Measurements from ENCODE around the gene CTIF. TPM values are rescaled to one million over a fixed set of nuclear protein-coding genes. Genes with fewer than 3 reads are reported as not detected.

CTIF gene
- total and polyA plus RNA-seq, 2 donors (not counting 1 experiment from before 2014, with no cell fraction given), result 27.2 to 28.1 TPM

DNA sequence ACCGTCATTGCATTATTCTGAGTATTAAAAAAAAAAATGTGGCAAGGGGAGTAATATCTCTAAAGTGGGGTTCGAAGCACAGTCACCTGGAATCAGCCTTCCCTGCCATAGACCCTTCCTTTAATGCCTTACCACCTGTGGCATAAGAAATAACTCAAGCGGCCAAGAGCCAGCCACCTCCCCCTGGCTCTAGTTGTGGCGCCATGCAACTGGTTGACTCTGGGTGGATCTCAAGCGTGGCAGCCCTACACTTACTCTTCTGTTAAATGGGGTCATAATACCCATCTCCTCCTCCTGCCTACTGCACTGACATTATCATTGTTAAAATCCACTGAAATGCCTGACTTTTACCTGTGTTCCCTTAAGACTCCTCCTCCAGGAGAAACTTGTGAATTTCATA lies 236.1 kb downstream of the CTIF start:
- H4K20me1 ChIP-seq (ENCODE audit: control insufficient read depth, extremely low read depth, insufficient read depth, low read length), result no peaks in the 10 kb centered on the region
- H3K4me3 ChIP-seq (replicated peaks in 1 of 4; ENCODE audit: control extremely low read depth in 1 of 4, insufficient read depth in 1 of 4, low read depth in 3 of 4, low read length in 4 of 4), result no peak overlapping the region
- peaks cover 5% of the 10 kb centered on the region for H3K4me1 ChIP-seq (ENCODE audit: control insufficient read depth, extremely low read depth, insufficient read depth, low read length)
- DNase-seq (ENCODE audit: low read depth in 2 of 2), result no peak
- no peaks in the 10 kb centered on the region for H3K79me2 ChIP-seq (ENCODE audit: control insufficient read depth, insufficient read depth, low read length)
- H3K27me3 ChIP-seq (ENCODE audit: control insufficient read depth, insufficient read depth, low read length), result no peaks in the 10 kb centered on the region
- no peak overlapping the region for H3K4me2 ChIP-seq (ENCODE audit: extremely low read depth, insufficient read depth, low read length)
- TF ChIP-seq, protein P1, sequence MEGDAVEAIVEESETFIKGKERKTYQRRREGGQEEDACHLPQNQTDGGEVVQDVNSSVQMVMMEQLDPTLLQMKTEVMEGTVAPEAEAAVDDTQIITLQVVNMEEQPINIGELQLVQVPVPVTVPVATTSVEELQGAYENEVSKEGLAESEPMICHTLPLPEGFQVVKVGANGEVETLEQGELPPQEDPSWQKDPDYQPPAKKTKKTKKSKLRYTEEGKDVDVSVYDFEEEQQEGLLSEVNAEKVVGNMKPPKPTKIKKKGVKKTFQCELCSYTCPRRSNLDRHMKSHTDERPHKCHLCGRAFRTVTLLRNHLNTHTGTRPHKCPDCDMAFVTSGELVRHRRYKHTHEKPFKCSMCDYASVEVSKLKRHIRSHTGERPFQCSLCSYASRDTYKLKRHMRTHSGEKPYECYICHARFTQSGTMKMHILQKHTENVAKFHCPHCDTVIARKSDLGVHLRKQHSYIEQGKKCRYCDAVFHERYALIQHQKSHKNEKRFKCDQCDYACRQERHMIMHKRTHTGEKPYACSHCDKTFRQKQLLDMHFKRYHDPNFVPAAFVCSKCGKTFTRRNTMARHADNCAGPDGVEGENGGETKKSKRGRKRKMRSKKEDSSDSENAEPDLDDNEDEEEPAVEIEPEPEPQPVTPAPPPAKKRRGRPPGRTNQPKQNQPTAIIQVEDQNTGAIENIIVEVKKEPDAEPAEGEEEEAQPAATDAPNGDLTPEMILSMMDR (conservative IDR thresholded peaks at IDR 0.05 in 1 of 2, IDR thresholded peaks at IDR 0.05 in 1 of 2; ENCODE audit: low read depth in 1 of 2, low read length in 2 of 2), result no peak
- TF ChIP-seq EZH2 (IDR thresholded peaks at IDR 0.05; ENCODE audit: low read length, missing control alignments), result no peak
- H3K9me3 ChIP-seq (ENCODE audit: control insufficient read depth, insufficient read depth, low read depth, low read length), result no peaks in the 10 kb centered on the region
- no peak overlapping the region for H3K27ac ChIP-seq (ENCODE audit: insufficient read depth, low read length)
- H2AFZ ChIP-seq (ENCODE audit: low read length), result no peak overlapping the region
- no peak overlapping the region for H3K9ac ChIP-seq (ENCODE audit: insufficient read depth, low read length)
- peaks cover 3% of the 10 kb centered on the region for H3K36me3 ChIP-seq (ENCODE audit: control insufficient read depth, insufficient read depth, low read length)

DNA sequence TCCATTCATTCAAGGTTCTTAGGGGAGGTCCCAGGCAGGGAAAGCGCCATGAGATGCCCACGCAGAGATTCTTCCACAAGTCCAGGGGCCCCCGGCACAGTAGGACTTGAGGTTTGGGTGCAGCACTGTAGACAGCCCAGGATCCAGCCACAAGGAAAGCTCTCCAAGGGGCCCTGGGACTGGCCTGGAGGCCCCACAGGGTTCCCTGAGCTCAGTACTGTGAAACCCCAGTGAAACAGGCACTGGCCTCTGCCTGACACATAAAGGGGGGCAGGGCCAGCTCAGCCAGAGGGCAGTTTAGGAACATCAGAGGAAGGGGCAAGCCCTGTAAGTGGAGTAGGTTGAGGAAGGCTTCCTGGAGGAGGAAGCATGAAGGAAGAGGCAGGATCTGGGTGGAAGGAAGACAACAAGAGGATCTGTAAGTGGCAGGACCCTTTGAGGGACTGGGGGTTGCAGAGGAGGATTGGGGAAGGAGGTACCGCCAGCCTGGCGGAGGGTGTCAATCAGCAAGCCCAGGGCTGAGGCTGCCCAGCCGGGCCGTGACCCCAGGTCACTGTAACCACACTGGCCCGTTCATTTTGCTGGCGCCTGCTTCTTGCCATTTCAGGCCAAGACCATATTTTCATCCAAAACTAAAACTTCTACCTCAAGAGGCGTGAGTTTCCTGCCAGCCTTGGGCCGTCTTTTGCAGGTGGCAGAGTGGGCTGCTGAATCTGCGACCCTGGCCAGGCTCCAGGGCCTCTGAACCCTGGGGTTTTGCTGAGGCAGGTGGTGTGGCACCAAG lies 236.7 kb downstream of the CTIF start:
- TF ChIP-seq, protein P1 (conservative IDR thresholded peaks at IDR 0.05 in 1 of 2, IDR thresholded peaks at IDR 0.05 in 1 of 2; ENCODE audit: low read depth in 1 of 2, low read length in 2 of 2), result no peak
- TF ChIP-seq EZH2 (IDR thresholded peaks at IDR 0.05; ENCODE audit: low read length, missing control alignments), result no peak
- H3K4me1 ChIP-seq (ENCODE audit: control insufficient read depth, extremely low read depth, insufficient read depth, low read length), result peaks cover 7% of the 10 kb centered on the region

DNA sequence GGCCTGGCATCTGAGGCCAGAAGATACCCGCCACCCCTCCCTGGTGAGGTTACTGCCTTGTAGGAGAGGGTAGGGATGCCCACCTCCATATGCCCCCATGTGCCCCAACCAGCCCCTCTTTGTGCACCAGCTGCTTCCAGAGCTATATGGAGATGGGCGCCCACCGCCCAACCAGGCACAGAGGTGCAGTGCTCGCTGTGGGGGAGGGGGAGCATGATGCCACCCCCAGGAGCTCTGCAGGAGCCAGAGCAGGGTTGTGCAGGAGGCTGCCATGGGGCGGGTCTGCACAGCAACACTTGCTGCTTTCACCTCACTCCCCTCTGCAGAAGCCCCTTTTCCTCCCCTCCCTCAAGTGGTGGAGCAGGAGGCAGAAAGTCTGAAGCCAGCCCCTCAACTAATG lies 237.3 kb downstream of the CTIF start:
- Histone ChIP-seq H3K36me3 (ENCODE audit: control insufficient read depth, insufficient read depth, low read length) (peaks cover 3% of the 10 kb centered on the region), H3K79me2 (ENCODE audit: control insufficient read depth, insufficient read depth, low read length) (no peaks in the 10 kb centered on the region), H3K4me2 (ENCODE audit: extremely low read depth, insufficient read depth, low read length) (no peak overlapping the region), H2AFZ (ENCODE audit: low read length) (no peak overlapping the region), H4K20me1 (ENCODE audit: control insufficient read depth, extremely low read depth, insufficient read depth, low read length) (no peaks in the 10 kb centered on the region), H3K4me3 (replicated peaks in 1 of 4; ENCODE audit: control extremely low read depth in 1 of 4, insufficient read depth in 1 of 4, low read depth in 3 of 4, low read length in 4 of 4) (no peak overlapping the region), H3K27ac (ENCODE audit: insufficient read depth, low read length) (no peak overlapping the region), H3K9me3 (ENCODE audit: control insufficient read depth, insufficient read depth, low read depth, low read length) (no peaks in the 10 kb centered on the region), H3K9ac (ENCODE audit: insufficient read depth, low read length) (no peak overlapping the region), H3K27me3 (ENCODE audit: control insufficient read depth, insufficient read depth, low read length) (no peaks in the 10 kb centered on the region), H3K4me1 (ENCODE audit: control insufficient read depth, extremely low read depth, insufficient read depth, low read length) (peaks cover 11% of the 10 kb centered on the region)
- no peak for DNase-seq (ENCODE audit: low read depth in 2 of 2)
- TF ChIP-seq, protein P1 (conservative IDR thresholded peaks at IDR 0.05 in 1 of 2, IDR thresholded peaks at IDR 0.05 in 1 of 2; ENCODE audit: low read depth in 1 of 2, low read length in 2 of 2), result no peak
- TF ChIP-seq EZH2 (IDR thresholded peaks at IDR 0.05; ENCODE audit: low read length, missing control alignments), result no peak

More for the DNA sequence above, 236.7 kb downstream of the CTIF start:
- no peaks in the 10 kb centered on the region for H3K9me3 ChIP-seq (ENCODE audit: control insufficient read depth, insufficient read depth, low read depth, low read length)
- H3K4me2 ChIP-seq (ENCODE audit: extremely low read depth, insufficient read depth, low read length), result no peak overlapping the region
- H3K79me2 ChIP-seq (ENCODE audit: control insufficient read depth, insufficient read depth, low read length), result no peaks in the 10 kb centered on the region
- no peak overlapping the region for H3K27ac ChIP-seq (ENCODE audit: insufficient read depth, low read length)
- H3K27me3 ChIP-seq (ENCODE audit: control insufficient read depth, insufficient read depth, low read length), result no peaks in the 10 kb centered on the region
- no peak overlapping the region for H3K9ac ChIP-seq (ENCODE audit: insufficient read depth, low read length)
- DNase-seq (ENCODE audit: low read depth in 2 of 2), result no peak
- H3K36me3 ChIP-seq (ENCODE audit: control insufficient read depth, insufficient read depth, low read length), result peaks cover 3% of the 10 kb centered on the region
- H3K4me3 ChIP-seq (replicated peaks in 1 of 4; ENCODE audit: control extremely low read depth in 1 of 4, insufficient read depth in 1 of 4, low read depth in 3 of 4, low read length in 4 of 4), result no peak overlapping the region
- H2AFZ ChIP-seq (ENCODE audit: low read length), result no peak overlapping the region
- no peaks in the 10 kb centered on the region for H4K20me1 ChIP-seq (ENCODE audit: control insufficient read depth, extremely low read depth, insufficient read depth, low read length)
